Measurements from ENCODE around the gene DNAH7. TPM values are rescaled to one million over a fixed set of nuclear protein-coding genes. Genes with fewer than 3 reads are reported as not detected.
A peak's percentile ranks its signal among the peaks of the same experiment; 100 is the strongest.

DNAH7 gene
- total RNA-seq, 1 donor from 2014 or later = 2.6 TPM

DNA sequence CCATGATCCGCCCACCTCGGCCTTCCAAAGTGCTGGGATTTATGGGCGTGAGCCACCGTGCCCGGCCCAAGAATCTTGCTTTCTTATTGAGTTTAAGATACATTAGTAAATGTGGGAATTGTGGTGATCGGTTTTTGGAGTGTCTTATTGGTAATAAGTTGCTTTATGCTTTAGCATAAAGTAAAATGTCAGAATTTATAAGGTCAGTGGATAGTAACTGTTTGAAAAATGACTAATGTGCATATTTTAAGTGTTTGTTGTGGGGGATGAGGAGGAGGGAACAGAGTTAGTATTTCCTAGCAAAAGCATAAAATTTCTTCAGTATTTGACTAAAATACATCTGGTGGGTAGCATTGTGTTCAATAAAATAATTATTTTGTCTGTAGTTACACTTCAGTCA lies 334.2 kb downstream of the DNAH7 start:
- TF ChIP-seq, protein P1, sequence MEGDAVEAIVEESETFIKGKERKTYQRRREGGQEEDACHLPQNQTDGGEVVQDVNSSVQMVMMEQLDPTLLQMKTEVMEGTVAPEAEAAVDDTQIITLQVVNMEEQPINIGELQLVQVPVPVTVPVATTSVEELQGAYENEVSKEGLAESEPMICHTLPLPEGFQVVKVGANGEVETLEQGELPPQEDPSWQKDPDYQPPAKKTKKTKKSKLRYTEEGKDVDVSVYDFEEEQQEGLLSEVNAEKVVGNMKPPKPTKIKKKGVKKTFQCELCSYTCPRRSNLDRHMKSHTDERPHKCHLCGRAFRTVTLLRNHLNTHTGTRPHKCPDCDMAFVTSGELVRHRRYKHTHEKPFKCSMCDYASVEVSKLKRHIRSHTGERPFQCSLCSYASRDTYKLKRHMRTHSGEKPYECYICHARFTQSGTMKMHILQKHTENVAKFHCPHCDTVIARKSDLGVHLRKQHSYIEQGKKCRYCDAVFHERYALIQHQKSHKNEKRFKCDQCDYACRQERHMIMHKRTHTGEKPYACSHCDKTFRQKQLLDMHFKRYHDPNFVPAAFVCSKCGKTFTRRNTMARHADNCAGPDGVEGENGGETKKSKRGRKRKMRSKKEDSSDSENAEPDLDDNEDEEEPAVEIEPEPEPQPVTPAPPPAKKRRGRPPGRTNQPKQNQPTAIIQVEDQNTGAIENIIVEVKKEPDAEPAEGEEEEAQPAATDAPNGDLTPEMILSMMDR (IDR thresholded peaks at IDR 0.05; ENCODE audit: unreplicated experiment) = no peak
- Mint-ChIP-seq H3K27ac (ENCODE audit: unreplicated experiment) (no peak overlapping the region), H3K27me3 (ENCODE audit: unreplicated experiment) (peaks cover 2% of the 10 kb centered on the region), H3K36me3 (ENCODE audit: low read depth, unreplicated experiment) (peaks cover 23% of the 10 kb centered on the region), H3K9me3 (ENCODE audit: unreplicated experiment) (no peaks in the 10 kb centered on the region), H3K4me3 (ENCODE audit: unreplicated experiment) (no peak overlapping the region), H3K4me1 (ENCODE audit: unreplicated experiment) (no peaks in the 10 kb centered on the region)
- no peak for DNase-seq (ENCODE audit: low spot score)

DNA sequence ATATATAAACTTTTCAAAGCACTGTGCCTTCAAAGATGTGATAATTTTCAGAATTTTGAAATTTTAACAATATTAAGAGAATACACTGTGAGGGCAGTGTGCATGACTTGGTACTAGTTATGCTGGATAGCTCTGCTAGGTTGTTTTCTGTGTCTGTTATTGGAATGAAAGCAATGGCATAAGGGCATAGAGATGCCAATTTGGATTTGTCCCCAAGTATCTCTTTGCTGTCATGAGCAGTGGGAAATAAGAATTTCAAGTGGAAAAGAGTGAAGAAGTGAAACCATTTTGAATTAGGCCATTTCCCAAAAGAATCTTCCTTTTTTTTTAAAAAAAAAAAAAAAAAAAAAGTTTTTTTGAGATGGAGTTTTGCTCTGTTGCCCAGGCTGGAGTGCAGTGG lies 334.8 kb downstream of the DNAH7 start:
- H3K27ac Mint-ChIP-seq (ENCODE audit: unreplicated experiment) = no peak overlapping the region
- DNase-seq (ENCODE audit: low spot score) = no peak
- TF ChIP-seq, protein P1 (IDR thresholded peaks at IDR 0.05; ENCODE audit: unreplicated experiment) = no peak
- H3K36me3 Mint-ChIP-seq (ENCODE audit: low read depth, unreplicated experiment) = peaks cover 23% of the 10 kb centered on the region
- no peaks in the 10 kb centered on the region for H3K4me1 Mint-ChIP-seq (ENCODE audit: unreplicated experiment)
- H3K27me3 Mint-ChIP-seq (ENCODE audit: unreplicated experiment) = peaks cover 2% of the 10 kb centered on the region
- no peak overlapping the region for H3K4me3 Mint-ChIP-seq (ENCODE audit: unreplicated experiment)
- H3K9me3 Mint-ChIP-seq (ENCODE audit: unreplicated experiment) = no peaks in the 10 kb centered on the region

DNA sequence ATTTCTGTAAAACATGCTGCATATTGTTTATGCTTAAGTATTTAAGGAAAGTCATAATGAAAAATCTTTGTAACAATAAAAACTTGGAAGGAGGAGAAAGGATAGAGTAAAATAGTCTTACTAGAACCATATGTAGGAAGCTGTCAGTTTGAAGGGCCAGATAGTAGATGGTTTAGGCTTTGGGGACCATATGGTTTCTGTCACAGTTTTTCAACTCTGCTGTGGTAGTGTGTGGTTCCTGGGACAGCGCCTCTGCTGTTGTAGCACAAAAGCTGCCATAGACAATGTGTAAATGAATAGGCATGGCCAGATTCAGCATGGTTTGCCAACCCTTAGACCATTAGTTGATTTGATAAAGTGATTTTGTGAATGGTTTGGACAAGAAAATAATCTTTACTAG lies 336.1 kb downstream of the DNAH7 start:
- Mint-ChIP-seq H3K4me1 (ENCODE audit: unreplicated experiment) (no peaks in the 10 kb centered on the region), H3K36me3 (ENCODE audit: low read depth, unreplicated experiment) (peaks cover 23% of the 10 kb centered on the region), H3K4me3 (ENCODE audit: unreplicated experiment) (no peak overlapping the region), H3K27me3 (ENCODE audit: unreplicated experiment) (peaks cover 2% of the 10 kb centered on the region), H3K9me3 (ENCODE audit: unreplicated experiment) (no peaks in the 10 kb centered on the region), H3K27ac (ENCODE audit: unreplicated experiment) (no peak overlapping the region)
- TF ChIP-seq, protein P1 (IDR thresholded peaks at IDR 0.05; ENCODE audit: unreplicated experiment) = no peak
- no peak for DNase-seq (ENCODE audit: low spot score)

DNA sequence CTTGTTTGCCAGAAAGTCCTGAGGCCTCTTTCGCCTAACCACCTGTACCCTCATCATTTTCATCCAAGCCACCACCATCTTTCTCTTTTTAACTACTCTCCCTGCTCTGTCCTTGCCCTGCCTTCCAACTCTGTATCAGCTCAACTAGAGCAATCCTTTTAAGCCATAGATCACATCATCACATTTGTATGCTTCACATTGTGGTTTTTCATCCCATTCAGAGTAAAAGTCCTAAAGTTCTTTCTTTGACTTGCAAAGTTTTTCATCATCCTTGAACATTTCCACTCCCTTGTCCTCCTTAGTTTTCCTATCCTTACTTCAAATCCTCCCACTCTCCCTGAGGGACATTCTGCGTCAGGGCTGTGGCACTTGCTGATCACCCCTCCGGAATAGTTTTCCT lies 337.7 kb downstream of the DNAH7 start:
- DNase-seq (ENCODE audit: low spot score) = no peak
- Mint-ChIP-seq H3K4me1 (ENCODE audit: unreplicated experiment) (no peaks in the 10 kb centered on the region), H3K9me3 (ENCODE audit: unreplicated experiment) (no peaks in the 10 kb centered on the region), H3K4me3 (ENCODE audit: unreplicated experiment) (peak overlapping the region; percentile 23), H3K27ac (ENCODE audit: unreplicated experiment) (peak overlapping the region; percentile 16), H3K27me3 (ENCODE audit: unreplicated experiment) (peaks cover 2% of the 10 kb centered on the region), H3K36me3 (ENCODE audit: low read depth, unreplicated experiment) (peaks cover 23% of the 10 kb centered on the region)
- TF ChIP-seq, protein P1 (IDR thresholded peaks at IDR 0.05; ENCODE audit: unreplicated experiment) = no peak

DNA sequence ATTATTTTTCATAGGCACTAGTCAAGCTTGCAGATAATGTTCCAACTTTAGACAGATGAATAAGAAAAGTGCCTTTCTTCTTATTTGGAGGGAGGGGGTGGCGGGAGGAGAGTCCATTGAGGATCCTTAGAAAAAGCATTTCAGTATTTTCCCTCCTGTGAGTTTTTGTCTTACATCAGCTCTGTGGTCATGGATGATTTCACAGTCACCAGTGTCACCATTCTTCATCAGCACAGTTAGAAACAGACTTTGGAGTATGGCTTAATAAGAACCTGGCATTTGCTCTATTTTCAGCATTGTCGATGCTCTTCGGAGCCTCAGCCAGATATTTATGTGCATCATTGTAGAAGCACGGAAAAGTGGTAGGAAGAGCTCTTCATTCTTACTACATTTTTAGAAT lies 341.5 kb downstream of the DNAH7 start:
- TF ChIP-seq, protein P1 (IDR thresholded peaks at IDR 0.05; ENCODE audit: unreplicated experiment) = no peak
- H3K27ac Mint-ChIP-seq (ENCODE audit: unreplicated experiment) = no peak overlapping the region
- no peak for DNase-seq (ENCODE audit: low spot score)
- H3K4me1 Mint-ChIP-seq (ENCODE audit: unreplicated experiment) = peaks cover 10% of the 10 kb centered on the region
- peaks cover 2% of the 10 kb centered on the region for H3K27me3 Mint-ChIP-seq (ENCODE audit: unreplicated experiment)
- H3K36me3 Mint-ChIP-seq (ENCODE audit: low read depth, unreplicated experiment) = peaks cover 26% of the 10 kb centered on the region
- no peak overlapping the region for H3K4me3 Mint-ChIP-seq (ENCODE audit: unreplicated experiment)
- H3K9me3 Mint-ChIP-seq (ENCODE audit: unreplicated experiment) = no peaks in the 10 kb centered on the region
